Activated CD8-positive, alpha-beta T cell treated with anti-CD3 and anti-CD28 coated beads for 36 hours (primary cell): ENCODE results near the gene ZNF69. TPM values are rescaled to one million over a fixed set of nuclear protein-coding genes. Genes with fewer than 3 reads are reported as not detected.
"Not testable (repeated sequence)": the region's sequence is repeated elsewhere in the genome, so short reads cannot be mapped to it uniquely, and the experiment has no call there.

ENCODE experiments used
- ATAC-seq: fragments of 200-7000 bp; cut with Tn5 transposase; one replicate; pipeline ENCODE4 v1.10.0; 2021; ENCODE audit warnings: mild to moderate bottlenecking, moderate library complexity
- CTCF ChIA-PET: fragments of 350-600 bp; sonication (Branson Sonifier 250); formaldehyde crosslinking; loops from one replicate; lab custom pipeline; 2021; ENCODE audit warnings: antibody characterized with exemption; lab: Charles Lee
- POLR2A ChIA-PET: fragments of 350-600 bp; sonication (Branson Sonifier 250); formaldehyde crosslinking; loops from one replicate; lab custom pipeline; 2021; ENCODE audit warnings: antibody characterized with exemption; lab: Charles Lee
- DNase-seq: peaks from one replicate; pipeline ENCODE4 v3.0.0-alpha.2; 2020
- H3K27ac Mint-ChIP-seq: one replicate; pipeline ENCODE4 v1.8.0; 2021; ENCODE audit warnings: mild to moderate bottlenecking, mixed read lengths
- H3K27me3 Mint-ChIP-seq: one replicate; pipeline ENCODE4 v1.8.0; 2021; ENCODE audit warnings: mixed read lengths
- H3K36me3 Mint-ChIP-seq: one replicate; pipeline ENCODE4 v1.8.0; 2021; ENCODE audit warnings: low read depth, mixed read lengths
- H3K4me1 Mint-ChIP-seq: one replicate; pipeline ENCODE4 v1.8.0; 2021; ENCODE audit warnings: low read depth, mixed read lengths
- H3K4me3 Mint-ChIP-seq: one replicate; pipeline ENCODE4 v1.8.0; 2021; ENCODE audit warnings: mild to moderate bottlenecking, moderate library complexity, mixed read lengths
- H3K9me3 Mint-ChIP-seq: one replicate; pipeline ENCODE4 v1.8.0; 2021; ENCODE audit warnings: mixed read lengths
- intact Hi-C: fragments of 100-400 bp; cut with micrococcal nuclease; formaldehyde crosslinking; loops from one replicate; pipeline ENCODE4 v1.10.0; 2022
- total RNA-seq, 2 experiments: library from RNA; stranded (reverse); gene quantifications; one replicate each; pipeline ENCODE4 v1.2.3, GENCODE V29; 2021
- TF ChIP-seq, protein P1 (sequence below): fragments of 200-600 bp; IDR thresholded peaks from one replicate; pipeline ENCODE4 v1.8.0; 2022; ENCODE audit warnings: antibody characterized with exemption, mild to moderate bottlenecking

Gene ZNF69
- total RNA-seq, 2 experiments from 2014 or later, result 1.8 to 3.1 TPM

DNA sequence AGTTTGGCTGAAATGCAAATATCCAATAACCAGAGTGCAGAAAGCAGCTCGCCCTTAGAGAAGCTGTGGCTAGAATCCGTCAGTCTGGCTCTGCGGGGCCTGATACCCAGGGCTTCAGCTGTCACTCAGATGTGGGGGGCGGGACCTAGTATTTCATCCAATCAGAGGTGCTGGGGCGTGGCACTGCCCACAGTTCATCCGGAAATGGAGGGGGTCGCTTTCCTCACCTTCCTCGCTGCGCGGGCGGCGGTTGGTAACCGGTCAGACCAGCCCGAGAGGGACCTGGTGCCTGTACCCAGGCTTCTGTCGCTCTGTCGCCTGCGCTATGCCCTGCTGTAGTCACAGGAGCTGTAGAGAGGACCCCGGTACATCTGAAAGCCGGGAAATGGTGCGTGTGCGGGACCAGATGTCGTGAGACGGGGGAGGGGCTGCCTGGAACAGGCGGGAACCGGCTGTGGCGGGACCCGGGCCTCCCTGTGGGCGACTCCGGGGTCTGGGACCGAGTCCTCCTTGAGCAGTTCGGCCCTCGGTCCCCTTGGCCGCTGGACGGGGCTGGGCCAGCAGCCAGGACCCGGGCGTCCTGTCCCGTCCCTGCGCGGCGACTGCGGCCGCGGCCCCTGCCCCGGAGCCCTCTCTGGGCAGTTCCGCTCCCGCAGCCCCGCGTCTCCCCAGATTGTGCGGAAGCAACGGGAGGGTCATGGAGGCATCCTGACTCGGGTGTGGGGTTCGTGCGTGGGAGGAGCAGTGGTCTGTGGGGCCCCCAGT is 37.5 kb downstream of the ZNF69 start, which contains the start of gene ZNF700:
Gene ZNF700, plus strand, starts transcription at position 222 of the 765 bp plus-strand sequence. Its CDS starts 104 bp downstream, at position 326.
- intact Hi-C loops, result loop anchor here (2.0 kb wide), 1 partner anchor 64 kb away; no protein-coding TSS in a partner anchor
- TF ChIP-seq, protein P1, sequence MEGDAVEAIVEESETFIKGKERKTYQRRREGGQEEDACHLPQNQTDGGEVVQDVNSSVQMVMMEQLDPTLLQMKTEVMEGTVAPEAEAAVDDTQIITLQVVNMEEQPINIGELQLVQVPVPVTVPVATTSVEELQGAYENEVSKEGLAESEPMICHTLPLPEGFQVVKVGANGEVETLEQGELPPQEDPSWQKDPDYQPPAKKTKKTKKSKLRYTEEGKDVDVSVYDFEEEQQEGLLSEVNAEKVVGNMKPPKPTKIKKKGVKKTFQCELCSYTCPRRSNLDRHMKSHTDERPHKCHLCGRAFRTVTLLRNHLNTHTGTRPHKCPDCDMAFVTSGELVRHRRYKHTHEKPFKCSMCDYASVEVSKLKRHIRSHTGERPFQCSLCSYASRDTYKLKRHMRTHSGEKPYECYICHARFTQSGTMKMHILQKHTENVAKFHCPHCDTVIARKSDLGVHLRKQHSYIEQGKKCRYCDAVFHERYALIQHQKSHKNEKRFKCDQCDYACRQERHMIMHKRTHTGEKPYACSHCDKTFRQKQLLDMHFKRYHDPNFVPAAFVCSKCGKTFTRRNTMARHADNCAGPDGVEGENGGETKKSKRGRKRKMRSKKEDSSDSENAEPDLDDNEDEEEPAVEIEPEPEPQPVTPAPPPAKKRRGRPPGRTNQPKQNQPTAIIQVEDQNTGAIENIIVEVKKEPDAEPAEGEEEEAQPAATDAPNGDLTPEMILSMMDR, result no peak
- CTCF ChIA-PET, result interaction anchor here (1.1 to 4.9 kb wide), 15 partner anchors 33 to 287 kb away, joined by 3 to 88 read pairs (median 10); partner anchors contain the start of genes ZNF20, ZNF491, ZNF763 and ZNF878
- no peaks in the 10 kb centered on the region for H3K27me3 Mint-ChIP-seq
- POLR2A ChIA-PET, result interaction anchor here (0.7 to 2.8 kb wide), 5 partner anchors 63 to 215 kb away, joined by 3 to 15 read pairs (median 4); partner anchors contain the start of gene ZNF20
- peak within 1 kb of the TSS; percentile 93 for H3K4me3 Mint-ChIP-seq
- peaks cover 32% of the 10 kb centered on the region for H3K36me3 Mint-ChIP-seq
- peaks cover 39% of the 10 kb centered on the region for H3K4me1 Mint-ChIP-seq
- H3K27ac Mint-ChIP-seq, result peak within 1 kb of the TSS; percentile 99
- ATAC-seq, result peak; percentile 94
- peak; percentile 99 for DNase-seq
- H3K9me3 Mint-ChIP-seq, result peaks cover under 1% of the 10 kb centered on the region

DNA sequence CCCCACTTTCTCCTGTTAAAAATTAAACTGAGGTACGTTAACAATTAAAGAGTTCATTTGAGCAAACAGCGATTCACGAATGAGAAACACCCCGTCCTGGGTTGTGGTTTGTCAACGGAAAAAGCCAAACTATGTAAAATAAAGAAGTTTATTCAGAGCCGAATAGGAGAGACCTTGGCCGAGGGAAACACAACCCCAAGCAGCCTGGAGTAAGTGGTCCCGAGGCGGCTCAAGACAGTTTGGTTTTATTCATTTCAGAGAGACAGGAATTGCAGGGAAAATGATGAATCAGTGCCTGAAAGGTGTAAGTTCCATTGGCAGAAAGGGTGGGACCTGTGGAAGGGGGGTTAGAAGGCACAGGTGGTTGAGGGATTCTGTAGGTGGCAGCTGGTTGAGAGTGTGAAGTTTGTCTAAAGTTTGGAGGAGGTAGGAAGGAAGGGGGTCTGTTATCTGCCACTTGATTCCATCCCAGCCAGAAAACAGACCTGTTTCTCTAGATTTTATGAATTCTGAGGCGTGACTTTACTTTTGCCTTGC is 38.1 kb downstream of the ZNF69 start:
- intact Hi-C loops, result loop anchor here (2.0 kb wide), 1 partner anchor 63 kb away; no protein-coding TSS in a partner anchor
- ChIA-PET POLR2A (interaction anchor here (0.9 to 2.8 kb wide), 2 partner anchors 62 to 214 kb away, joined by 4 to 15 read pairs; partner anchors contain the start of gene ZNF20), CTCF (interaction anchor here (2.8 to 4.9 kb wide), 3 partner anchors 39 to 213 kb away, joined by 36 to 88 read pairs (median 45); partner anchors contain the start of genes ZNF20 and ZNF763)
- Mint-ChIP-seq H3K4me1 (peaks cover 45% of the 10 kb centered on the region), H3K27ac (peak overlapping the region; percentile 94), H3K36me3 (peaks cover 38% of the 10 kb centered on the region), H3K4me3 (peak overlapping the region; percentile 93)
- ATAC-seq, H3K27me3 Mint-ChIP-seq, H3K9me3 Mint-ChIP-seq: not testable (repeated sequence)
- peak; percentile 52 for DNase-seq

DNA sequence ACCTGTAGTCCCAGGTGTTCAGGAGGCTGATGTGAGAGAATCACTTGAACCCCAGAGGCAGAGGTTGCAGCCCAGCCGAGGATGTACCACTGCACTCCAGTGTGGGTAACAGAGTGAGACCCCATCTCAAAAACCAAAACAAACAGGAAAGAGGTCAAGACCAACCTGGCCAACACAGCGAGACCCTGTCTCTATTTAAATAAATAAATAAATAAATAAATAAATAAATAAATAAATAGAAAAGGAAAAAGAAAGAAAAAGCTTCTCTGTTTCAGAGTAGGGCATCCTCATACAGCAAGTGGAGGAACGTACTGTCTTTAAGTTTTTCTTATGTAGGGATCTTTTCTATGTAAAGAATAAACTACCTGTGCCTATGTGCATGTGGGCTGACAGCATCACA is 39.6 kb downstream of the ZNF69 start:
- Mint-ChIP-seq H3K4me1 (peaks cover 52% of the 10 kb centered on the region), H3K27me3 (no peaks in the 10 kb centered on the region)

DNA sequence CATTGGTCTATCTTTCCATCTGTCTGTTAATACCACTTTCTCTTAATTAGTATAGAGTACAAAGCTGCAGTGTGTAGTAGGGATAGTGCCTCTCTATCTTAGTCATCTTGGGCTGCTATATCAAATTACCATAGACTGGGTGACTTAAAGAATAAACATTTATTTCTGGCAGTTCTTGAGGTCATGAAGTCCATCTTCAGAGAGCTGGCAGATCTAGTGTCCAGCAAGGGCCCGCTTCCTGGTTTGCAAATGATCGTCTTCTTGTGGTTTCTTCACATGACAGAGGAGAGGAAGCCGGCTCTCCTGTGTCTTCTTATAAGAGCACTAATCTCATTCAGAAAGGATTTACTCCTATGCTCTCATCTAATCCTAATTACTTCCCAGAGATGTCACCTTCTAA is 43.5 kb downstream of the ZNF69 start:
- intact Hi-C loops, result no loop called here
- ATAC-seq, result no peak
- H3K4me3 Mint-ChIP-seq, result no peak overlapping the region
- TF ChIP-seq, protein P1, result no peak
- ChIA-PET POLR2A (no interaction called here), CTCF (no interaction called here)
- DNase-seq, result no peak
- no peaks in the 10 kb centered on the region for H3K27me3 Mint-ChIP-seq
- H3K36me3 Mint-ChIP-seq, result peaks cover 73% of the 10 kb centered on the region
- H3K27ac Mint-ChIP-seq, result no peak overlapping the region
- H3K9me3 Mint-ChIP-seq, result peaks cover 11% of the 10 kb centered on the region
- peaks cover 38% of the 10 kb centered on the region for H3K4me1 Mint-ChIP-seq

More for the DNA sequence above, 39.6 kb downstream of the ZNF69 start:
- intact Hi-C loops, result no loop called here
- no peak for DNase-seq
- no peak for ATAC-seq
- peaks cover 50% of the 10 kb centered on the region for H3K36me3 Mint-ChIP-seq
- TF ChIP-seq, protein P1, result no peak
- H3K9me3 Mint-ChIP-seq, result peaks cover 2% of the 10 kb centered on the region
- no peak overlapping the region for H3K4me3 Mint-ChIP-seq
- ChIA-PET CTCF (interaction anchor here (1.0 to 1.9 kb wide), 2 partner anchors 61 to 213 kb away, joined by 5 read pairs; partner anchors contain the start of gene ZNF20), POLR2A (no interaction called here)
- no peak overlapping the region for H3K27ac Mint-ChIP-seq

DNA sequence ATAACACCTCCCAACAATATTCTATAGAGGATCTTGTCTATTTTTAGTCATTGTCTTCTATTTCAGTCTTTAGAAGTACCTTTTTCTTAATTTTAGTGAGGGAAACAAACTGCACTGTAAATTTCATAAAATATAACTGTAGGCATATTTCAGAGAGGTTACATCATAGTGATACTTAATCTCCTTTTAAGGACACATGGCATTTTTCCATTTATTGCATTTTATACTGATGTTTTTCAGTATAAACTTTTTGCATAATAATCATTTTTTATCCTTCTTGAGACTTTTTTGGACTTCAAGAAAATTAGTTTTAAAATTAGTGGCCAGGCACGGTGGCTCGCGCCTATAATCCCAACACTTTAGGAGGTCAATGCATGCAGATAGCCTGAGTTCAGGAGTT is 43.9 kb downstream of the ZNF69 start:
- intact Hi-C loops, result no loop called here
- TF ChIP-seq, protein P1, result no peak
- DNase-seq (no peak), ATAC-seq (no peak)
- Mint-ChIP-seq H3K27me3 (no peaks in the 10 kb centered on the region), H3K4me3 (no peak overlapping the region), H3K27ac (no peak overlapping the region), H3K4me1 (peaks cover 36% of the 10 kb centered on the region), H3K9me3 (peaks cover 14% of the 10 kb centered on the region), H3K36me3 (peaks cover 75% of the 10 kb centered on the region)
- ChIA-PET POLR2A (no interaction called here), CTCF (no interaction called here)

DNA sequence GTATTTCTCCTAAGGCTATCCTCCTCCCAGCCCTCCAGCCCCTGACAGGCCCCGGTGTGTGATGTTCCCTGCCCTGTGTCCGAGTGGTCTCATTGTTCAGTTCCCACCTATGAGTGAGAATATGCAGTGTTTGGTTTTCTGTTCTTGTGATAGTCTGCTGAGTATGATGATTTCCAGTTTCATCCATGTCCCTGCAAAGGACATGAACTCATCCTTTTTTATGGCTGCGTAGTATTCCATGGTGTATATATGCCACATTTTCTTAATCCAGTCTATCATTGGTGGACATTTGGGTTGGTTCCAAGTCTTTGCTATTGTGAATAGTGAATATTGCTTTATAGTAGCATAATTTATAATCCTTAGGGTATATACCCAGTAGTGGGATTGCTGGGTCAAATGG is 48.2 kb downstream of the ZNF69 start:
- Mint-ChIP-seq H3K36me3 (peaks cover 77% of the 10 kb centered on the region), H3K4me1 (peaks cover 13% of the 10 kb centered on the region), H3K9me3 (peaks cover 29% of the 10 kb centered on the region)
- intact Hi-C loops, CTCF ChIA-PET, H3K4me3 Mint-ChIP-seq, H3K27ac Mint-ChIP-seq, ATAC-seq, POLR2A ChIA-PET, H3K27me3 Mint-ChIP-seq, DNase-seq: not testable (repeated sequence)

DNA sequence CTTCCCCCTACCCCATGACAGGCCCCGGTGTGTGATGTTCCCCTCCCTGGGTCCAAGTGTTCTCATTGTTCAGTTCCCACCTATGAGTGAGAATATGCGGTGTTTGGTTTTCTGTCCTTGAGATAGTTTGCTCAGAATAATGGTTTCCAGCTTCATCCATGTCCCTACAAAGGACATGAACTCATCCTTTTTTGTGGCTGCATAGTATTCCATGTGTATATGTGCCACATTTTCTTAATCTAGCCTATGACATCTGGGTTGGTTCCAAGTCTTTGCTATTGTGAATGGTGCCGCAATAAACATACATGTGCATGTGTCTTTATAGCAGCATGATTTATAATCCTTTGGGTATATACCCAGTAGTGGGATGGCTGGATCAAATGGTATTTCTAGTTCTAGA is 50.8 kb downstream of the ZNF69 start:
- H3K27ac Mint-ChIP-seq, result not testable (repeated sequence)

More for the DNA sequence above, 50.8 kb downstream of the ZNF69 start:
- intact Hi-C loops, POLR2A ChIA-PET, DNase-seq, H3K27me3 Mint-ChIP-seq, H3K4me1 Mint-ChIP-seq, ATAC-seq, CTCF ChIA-PET, H3K4me3 Mint-ChIP-seq: not testable (repeated sequence)
- peaks cover 78% of the 10 kb centered on the region for H3K36me3 Mint-ChIP-seq
- H3K9me3 Mint-ChIP-seq, result peaks cover 44% of the 10 kb centered on the region
